Measurements from ENCODE around the gene MIPOL1. TPM values are rescaled to one million over a fixed set of nuclear protein-coding genes. Genes with fewer than 3 reads are reported as not detected.

MIPOL1 gene
- total RNA-seq, 3 donors from 2014 or later (not counting 1 experiment from before 2014, with no cell fraction given): not detected

DNA sequence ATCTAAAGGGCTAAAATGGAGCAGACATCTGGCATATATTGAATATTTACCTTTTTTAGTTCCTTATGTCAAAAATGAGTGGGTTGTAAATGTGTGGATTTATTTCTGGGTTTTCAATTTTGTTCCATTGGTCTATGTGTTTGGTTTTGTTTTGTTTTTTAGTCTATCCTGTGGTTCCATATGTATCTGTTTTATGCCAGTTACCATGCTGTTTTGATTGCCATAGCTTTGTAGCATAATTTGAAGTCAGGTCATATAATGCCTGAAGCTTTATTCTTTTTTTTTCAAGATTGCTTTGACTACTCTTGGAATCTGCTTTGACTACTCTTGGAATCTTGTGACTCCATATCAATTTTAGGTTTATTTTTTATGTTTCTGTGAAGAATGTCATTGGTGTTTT, 133.2 kb downstream of the MIPOL1 start:
- Histone ChIP-seq H3K27me3 (ENCODE audit: control insufficient read depth, insufficient read depth, low read length) (no peaks in the 10 kb centered on the region), H3K4me3 (ENCODE audit: low read length) (no peak overlapping the region), H3K9me3 (ENCODE audit: control insufficient read depth, insufficient read depth, low read length) (no peaks in the 10 kb centered on the region), H3K36me3 (ENCODE audit: control insufficient read depth, insufficient read depth, low read length) (no peaks in the 10 kb centered on the region), H3K4me1 (ENCODE audit: control insufficient read depth, insufficient read depth, low read length) (no peaks in the 10 kb centered on the region), H3K27ac (ENCODE audit: low read length) (no peak overlapping the region)
- TF ChIP-seq, protein P1, sequence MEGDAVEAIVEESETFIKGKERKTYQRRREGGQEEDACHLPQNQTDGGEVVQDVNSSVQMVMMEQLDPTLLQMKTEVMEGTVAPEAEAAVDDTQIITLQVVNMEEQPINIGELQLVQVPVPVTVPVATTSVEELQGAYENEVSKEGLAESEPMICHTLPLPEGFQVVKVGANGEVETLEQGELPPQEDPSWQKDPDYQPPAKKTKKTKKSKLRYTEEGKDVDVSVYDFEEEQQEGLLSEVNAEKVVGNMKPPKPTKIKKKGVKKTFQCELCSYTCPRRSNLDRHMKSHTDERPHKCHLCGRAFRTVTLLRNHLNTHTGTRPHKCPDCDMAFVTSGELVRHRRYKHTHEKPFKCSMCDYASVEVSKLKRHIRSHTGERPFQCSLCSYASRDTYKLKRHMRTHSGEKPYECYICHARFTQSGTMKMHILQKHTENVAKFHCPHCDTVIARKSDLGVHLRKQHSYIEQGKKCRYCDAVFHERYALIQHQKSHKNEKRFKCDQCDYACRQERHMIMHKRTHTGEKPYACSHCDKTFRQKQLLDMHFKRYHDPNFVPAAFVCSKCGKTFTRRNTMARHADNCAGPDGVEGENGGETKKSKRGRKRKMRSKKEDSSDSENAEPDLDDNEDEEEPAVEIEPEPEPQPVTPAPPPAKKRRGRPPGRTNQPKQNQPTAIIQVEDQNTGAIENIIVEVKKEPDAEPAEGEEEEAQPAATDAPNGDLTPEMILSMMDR (IDR thresholded peaks at IDR 0.05): no peak
- peaks cover 10 to 26% of the 10 kb centered on the region in 2 donors for H3K9me3 Mint-ChIP-seq
- H3K27me3 Mint-ChIP-seq (ENCODE audit: low read depth in 2 of 2): no peaks in the 10 kb centered on the region
- ATAC-seq (no peak), DNase-seq (no peak)
- intact Hi-C loops (cut with micrococcal nuclease): no loop called here
- H3K36me3 Mint-ChIP-seq: no peaks in the 10 kb centered on the region
- H3K4me3 Mint-ChIP-seq: no peak overlapping the region
- H3K4me1 Mint-ChIP-seq: no peaks in the 10 kb centered on the region
- H3K27ac Mint-ChIP-seq: no peak overlapping the region

GRCh38 chr14:37340353-37340752, 142.6 kb downstream of the MIPOL1 start:
- TF ChIP-seq, protein P1 (IDR thresholded peaks at IDR 0.05): no peak
- Mint-ChIP-seq H3K9me3 (peaks cover 0 to 11% of the 10 kb centered on the region in 2 donors), H3K36me3 (no peaks in the 10 kb centered on the region), H3K27ac (no peak overlapping the region), H3K4me1 (no peaks in the 10 kb centered on the region), H3K4me3 (no peak overlapping the region), H3K27me3 (ENCODE audit: low read depth in 2 of 2) (no peaks in the 10 kb centered on the region)
- Histone ChIP-seq H3K4me3 (ENCODE audit: low read length) (no peak overlapping the region), H3K9me3 (ENCODE audit: control insufficient read depth, insufficient read depth, low read length) (peaks cover 5% of the 10 kb centered on the region), H3K27ac (ENCODE audit: low read length) (no peak overlapping the region), H3K27me3 (ENCODE audit: control insufficient read depth, insufficient read depth, low read length) (no peaks in the 10 kb centered on the region), H3K4me1 (ENCODE audit: control insufficient read depth, insufficient read depth, low read length) (no peaks in the 10 kb centered on the region), H3K36me3 (ENCODE audit: control insufficient read depth, insufficient read depth, low read length) (no peaks in the 10 kb centered on the region)
- 84% methylated on average over 4 of the region's 4 CpGs for WGBS (ENCODE audit: insufficient coverage)
- no peak for ATAC-seq
- DNase-seq: no peak
- intact Hi-C loops (cut with micrococcal nuclease): no loop called here

- H3K27ac Mint-ChIP-seq: no peak overlapping the region
- H3K36me3 ChIP-seq (ENCODE audit: control insufficient read depth, insufficient read depth, low read length): no peaks in the 10 kb centered on the region
- no peak overlapping the region for H3K4me3 Mint-ChIP-seq
- no peak for DNase-seq
- no peaks in the 10 kb centered on the region for H3K27me3 ChIP-seq (ENCODE audit: control insufficient read depth, insufficient read depth, low read length)
- H3K4me1 Mint-ChIP-seq: no peaks in the 10 kb centered on the region
- H3K9me3 ChIP-seq (ENCODE audit: control insufficient read depth, insufficient read depth, low read length): peaks cover 2% of the 10 kb centered on the region
- peaks cover 8% of the 10 kb centered on the region for H3K36me3 Mint-ChIP-seq
- H3K27me3 Mint-ChIP-seq (ENCODE audit: low read depth in 2 of 2): no peaks in the 10 kb centered on the region
- intact Hi-C loops (cut with micrococcal nuclease): no loop called here
- H3K4me1 ChIP-seq (ENCODE audit: control insufficient read depth, insufficient read depth, low read length): no peaks in the 10 kb centered on the region
- ATAC-seq: no peak
- 88% methylated on average over 1 of the region's 3 CpGs for WGBS (ENCODE audit: insufficient coverage)
- TF ChIP-seq, protein P1 (IDR thresholded peaks at IDR 0.05): no peak
- H3K9me3 Mint-ChIP-seq: peaks cover 8 to 14% of the 10 kb centered on the region in 2 donors
- no peak overlapping the region for H3K4me3 ChIP-seq (ENCODE audit: low read length)
- H3K27ac ChIP-seq (ENCODE audit: low read length): no peak overlapping the region
Measured at GRCh38 chr14:37343307-37344094, 145.8 kb downstream of the MIPOL1 start.

DNA sequence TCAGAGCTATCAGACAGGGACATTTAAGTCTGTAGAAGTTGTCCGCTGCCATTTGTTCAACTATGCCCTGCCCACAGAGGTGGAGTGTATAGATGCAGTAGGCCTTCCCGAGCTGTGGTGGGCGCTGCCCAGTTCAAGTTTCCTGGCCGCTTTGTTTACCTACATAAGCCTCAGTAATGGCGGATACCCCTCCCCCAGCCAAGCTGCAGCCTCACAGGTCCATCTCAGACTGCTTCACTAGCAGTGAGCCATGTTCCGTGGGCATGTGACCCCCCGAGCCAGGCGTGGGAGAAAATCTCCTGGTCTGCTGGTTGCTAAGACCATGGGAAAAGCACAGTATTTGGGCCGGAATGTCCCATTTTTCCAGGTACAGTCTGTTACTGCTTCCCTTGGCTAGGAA, 165.9 kb downstream of the MIPOL1 start:
- no peak for ATAC-seq
- Mint-ChIP-seq H3K9me3 (peaks cover 17 to 45% of the 10 kb centered on the region in 2 donors), H3K4me3 (no peak overlapping the region), H3K27me3 (ENCODE audit: low read depth in 2 of 2) (no peaks in the 10 kb centered on the region), H3K27ac (no peak overlapping the region), H3K4me1 (no peaks in the 10 kb centered on the region), H3K36me3 (peaks cover 28% of the 10 kb centered on the region)
- TF ChIP-seq, protein P1 (IDR thresholded peaks at IDR 0.05): no peak
- DNase-seq: no peak
- no peaks in the 10 kb centered on the region for H3K36me3 ChIP-seq (ENCODE audit: control insufficient read depth, insufficient read depth, low read length)
- WGBS (ENCODE audit: insufficient coverage): 90% methylated on average over 9 of the region's 9 CpGs
- H3K9me3 ChIP-seq (ENCODE audit: control insufficient read depth, insufficient read depth, low read length): peaks cover 6% of the 10 kb centered on the region
- no peaks in the 10 kb centered on the region for H3K27me3 ChIP-seq (ENCODE audit: control insufficient read depth, insufficient read depth, low read length)
- intact Hi-C loops (cut with micrococcal nuclease): no loop called here
- H3K4me1 ChIP-seq (ENCODE audit: control insufficient read depth, insufficient read depth, low read length): no peaks in the 10 kb centered on the region
- no peak overlapping the region for H3K27ac ChIP-seq (ENCODE audit: low read length)
- no peak overlapping the region for H3K4me3 ChIP-seq (ENCODE audit: low read length)
